ENCODE measurements around the gene ZBTB17. TPM values are rescaled to one million over a fixed set of nuclear protein-coding genes. Genes with fewer than 3 reads are reported as not detected.

Gene ZBTB17
- total and polyA plus RNA-seq, 2 of the 8 experiments (the other 6 are each of a cell fraction or from before 2014, with no cell fraction given) = 24.7 to 36.2 TPM

DNA sequence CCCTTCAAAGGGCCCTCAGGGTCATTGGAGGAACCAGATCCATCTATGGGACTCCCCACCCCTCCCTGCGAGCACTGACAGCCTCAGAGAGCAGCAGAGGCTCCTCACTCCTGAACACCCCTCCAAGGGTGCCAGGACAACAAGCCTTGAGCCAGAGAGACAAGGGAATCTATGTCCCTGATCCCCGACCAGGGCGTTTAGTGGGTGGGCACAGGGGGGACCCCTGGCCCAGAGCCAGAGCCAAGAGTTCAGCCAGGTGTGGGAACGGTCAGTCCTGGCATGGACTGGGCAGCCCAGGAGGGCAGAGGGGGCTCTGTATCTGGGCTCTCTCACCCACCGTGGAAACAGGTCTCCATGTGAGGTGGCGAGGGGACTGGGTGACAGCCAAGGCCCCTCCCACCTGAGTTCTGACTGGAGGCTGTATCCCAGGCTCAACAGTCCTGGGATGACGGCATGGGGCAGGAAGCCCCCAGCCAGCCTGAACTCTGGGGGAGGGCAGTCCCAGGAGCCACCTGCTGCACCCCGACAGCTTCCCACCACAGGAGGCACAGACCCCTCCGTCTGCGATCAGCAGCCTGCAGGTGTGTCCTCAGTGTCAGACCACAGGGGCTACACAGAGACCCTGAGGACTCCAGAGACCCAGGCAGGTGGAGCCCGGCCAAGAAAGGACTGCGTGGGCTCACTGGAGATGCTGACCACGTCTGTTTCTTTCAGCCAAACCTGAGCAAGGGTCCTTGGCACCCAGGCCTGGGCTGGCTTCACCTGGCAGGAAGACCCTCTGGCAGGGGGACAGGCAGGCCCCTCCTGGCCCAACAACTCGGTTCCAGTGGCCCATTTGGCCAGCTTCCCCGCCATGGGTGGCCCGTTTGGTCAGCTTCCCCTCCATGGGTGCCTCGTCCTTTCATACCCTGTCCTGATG is 16.9 kb upstream of the ZBTB17 start (continued):
- TF ChIP-seq CTBP2 (IDR thresholded peaks at IDR 0.05; ENCODE audit: borderline replicate concordance, insufficient read depth, insufficient read length, low read length) (no peak), RFX5 (IDR thresholded peaks at IDR 0.05; ENCODE audit: borderline replicate concordance, low read depth, low read length) (no peak), SIRT6 (IDR thresholded peaks at IDR 0.05; ENCODE audit: low read length) (no peak), EGR1 (IDR thresholded peaks at IDR 0.05; ENCODE audit: borderline replicate concordance, low read depth, low read length) (no peak), CBX8 (IDR thresholded peaks at IDR 0.05; ENCODE audit: borderline replicate concordance, low read depth, low read length) (no peak), TEAD4 (IDR thresholded peaks at IDR 0.05; ENCODE audit: low read depth, low read length) (no peak), TAF1 (IDR thresholded peaks at IDR 0.05; ENCODE audit: low read depth, low read length) (no peak)
- TF ChIP-seq, protein P1, sequence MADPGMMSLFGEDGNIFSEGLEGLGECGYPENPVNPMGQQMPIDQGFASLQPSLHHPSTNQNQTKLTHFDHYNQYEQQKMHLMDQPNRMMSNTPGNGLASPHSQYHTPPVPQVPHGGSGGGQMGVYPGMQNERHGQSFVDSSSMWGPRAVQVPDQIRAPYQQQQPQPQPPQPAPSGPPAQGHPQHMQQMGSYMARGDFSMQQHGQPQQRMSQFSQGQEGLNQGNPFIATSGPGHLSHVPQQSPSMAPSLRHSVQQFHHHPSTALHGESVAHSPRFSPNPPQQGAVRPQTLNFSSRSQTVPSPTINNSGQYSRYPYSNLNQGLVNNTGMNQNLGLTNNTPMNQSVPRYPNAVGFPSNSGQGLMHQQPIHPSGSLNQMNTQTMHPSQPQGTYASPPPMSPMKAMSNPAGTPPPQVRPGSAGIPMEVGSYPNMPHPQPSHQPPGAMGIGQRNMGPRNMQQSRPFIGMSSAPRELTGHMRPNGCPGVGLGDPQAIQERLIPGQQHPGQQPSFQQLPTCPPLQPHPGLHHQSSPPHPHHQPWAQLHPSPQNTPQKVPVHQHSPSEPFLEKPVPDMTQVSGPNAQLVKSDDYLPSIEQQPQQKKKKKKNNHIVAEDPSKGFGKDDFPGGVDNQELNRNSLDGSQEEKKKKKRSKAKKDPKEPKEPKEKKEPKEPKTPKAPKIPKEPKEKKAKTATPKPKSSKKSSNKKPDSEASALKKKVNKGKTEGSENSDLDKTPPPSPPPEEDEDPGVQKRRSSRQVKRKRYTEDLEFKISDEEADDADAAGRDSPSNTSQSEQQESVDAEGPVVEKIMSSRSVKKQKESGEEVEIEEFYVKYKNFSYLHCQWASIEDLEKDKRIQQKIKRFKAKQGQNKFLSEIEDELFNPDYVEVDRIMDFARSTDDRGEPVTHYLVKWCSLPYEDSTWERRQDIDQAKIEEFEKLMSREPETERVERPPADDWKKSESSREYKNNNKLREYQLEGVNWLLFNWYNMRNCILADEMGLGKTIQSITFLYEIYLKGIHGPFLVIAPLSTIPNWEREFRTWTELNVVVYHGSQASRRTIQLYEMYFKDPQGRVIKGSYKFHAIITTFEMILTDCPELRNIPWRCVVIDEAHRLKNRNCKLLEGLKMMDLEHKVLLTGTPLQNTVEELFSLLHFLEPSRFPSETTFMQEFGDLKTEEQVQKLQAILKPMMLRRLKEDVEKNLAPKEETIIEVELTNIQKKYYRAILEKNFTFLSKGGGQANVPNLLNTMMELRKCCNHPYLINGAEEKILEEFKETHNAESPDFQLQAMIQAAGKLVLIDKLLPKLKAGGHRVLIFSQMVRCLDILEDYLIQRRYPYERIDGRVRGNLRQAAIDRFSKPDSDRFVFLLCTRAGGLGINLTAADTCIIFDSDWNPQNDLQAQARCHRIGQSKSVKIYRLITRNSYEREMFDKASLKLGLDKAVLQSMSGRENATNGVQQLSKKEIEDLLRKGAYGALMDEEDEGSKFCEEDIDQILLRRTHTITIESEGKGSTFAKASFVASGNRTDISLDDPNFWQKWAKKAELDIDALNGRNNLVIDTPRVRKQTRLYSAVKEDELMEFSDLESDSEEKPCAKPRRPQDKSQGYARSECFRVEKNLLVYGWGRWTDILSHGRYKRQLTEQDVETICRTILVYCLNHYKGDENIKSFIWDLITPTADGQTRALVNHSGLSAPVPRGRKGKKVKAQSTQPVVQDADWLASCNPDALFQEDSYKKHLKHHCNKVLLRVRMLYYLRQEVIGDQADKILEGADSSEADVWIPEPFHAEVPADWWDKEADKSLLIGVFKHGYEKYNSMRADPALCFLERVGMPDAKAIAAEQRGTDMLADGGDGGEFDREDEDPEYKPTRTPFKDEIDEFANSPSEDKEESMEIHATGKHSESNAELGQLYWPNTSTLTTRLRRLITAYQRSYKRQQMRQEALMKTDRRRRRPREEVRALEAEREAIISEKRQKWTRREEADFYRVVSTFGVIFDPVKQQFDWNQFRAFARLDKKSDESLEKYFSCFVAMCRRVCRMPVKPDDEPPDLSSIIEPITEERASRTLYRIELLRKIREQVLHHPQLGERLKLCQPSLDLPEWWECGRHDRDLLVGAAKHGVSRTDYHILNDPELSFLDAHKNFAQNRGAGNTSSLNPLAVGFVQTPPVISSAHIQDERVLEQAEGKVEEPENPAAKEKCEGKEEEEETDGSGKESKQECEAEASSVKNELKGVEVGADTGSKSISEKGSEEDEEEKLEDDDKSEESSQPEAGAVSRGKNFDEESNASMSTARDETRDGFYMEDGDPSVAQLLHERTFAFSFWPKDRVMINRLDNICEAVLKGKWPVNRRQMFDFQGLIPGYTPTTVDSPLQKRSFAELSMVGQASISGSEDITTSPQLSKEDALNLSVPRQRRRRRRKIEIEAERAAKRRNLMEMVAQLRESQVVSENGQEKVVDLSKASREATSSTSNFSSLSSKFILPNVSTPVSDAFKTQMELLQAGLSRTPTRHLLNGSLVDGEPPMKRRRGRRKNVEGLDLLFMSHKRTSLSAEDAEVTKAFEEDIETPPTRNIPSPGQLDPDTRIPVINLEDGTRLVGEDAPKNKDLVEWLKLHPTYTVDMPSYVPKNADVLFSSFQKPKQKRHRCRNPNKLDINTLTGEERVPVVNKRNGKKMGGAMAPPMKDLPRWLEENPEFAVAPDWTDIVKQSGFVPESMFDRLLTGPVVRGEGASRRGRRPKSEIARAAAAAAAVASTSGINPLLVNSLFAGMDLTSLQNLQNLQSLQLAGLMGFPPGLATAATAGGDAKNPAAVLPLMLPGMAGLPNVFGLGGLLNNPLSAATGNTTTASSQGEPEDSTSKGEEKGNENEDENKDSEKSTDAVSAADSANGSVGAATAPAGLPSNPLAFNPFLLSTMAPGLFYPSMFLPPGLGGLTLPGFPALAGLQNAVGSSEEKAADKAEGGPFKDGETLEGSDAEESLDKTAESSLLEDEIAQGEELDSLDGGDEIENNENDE (IDR thresholded peaks at IDR 0.05; ENCODE audit: insufficient replicate concordance, low read length) = no peak

Measured in H1 (cell line).